ENCODE measurements around the gene CASZ1. TPM values are rescaled to one million over a fixed set of nuclear protein-coding genes. Genes with fewer than 3 reads are reported as not detected.
A peak's percentile ranks its signal among the peaks of the same experiment; 100 is the strongest.

CASZ1 gene
- total RNA-seq, 1 experiment from 2014 or later = 12.6 TPM

- Mint-ChIP-seq H3K4me1 (ENCODE audit: low read depth, unreplicated experiment) (peaks cover 33% of the 10 kb centered on the region), H3K27ac (ENCODE audit: unreplicated experiment) (no peak overlapping the region), H3K4me3 (ENCODE audit: low read depth, unreplicated experiment) (no peak overlapping the region), H3K36me3 (ENCODE audit: insufficient read depth, unreplicated experiment) (peaks cover 22% of the 10 kb centered on the region), H3K27me3 (ENCODE audit: unreplicated experiment) (no peaks in the 10 kb centered on the region), H3K9me3 (ENCODE audit: low read depth, unreplicated experiment) (no peaks in the 10 kb centered on the region)
- no TSS peak for BruUV-seq (replicated peaks)
- TF ChIP-seq CTCF (IDR thresholded peaks at IDR 0.05; ENCODE audit: unreplicated experiment) = no peak
- intact Hi-C loops (cut with micrococcal nuclease; ENCODE audit: unreplicated experiment) = no loop called here
- no peak for DNase-seq
- CTCF ChIA-PET = no interaction called here
These were observed 108.0 kb downstream of the CASZ1 start for GRCh38 chr1:10688409-10688786.

- peaks cover 28% of the 10 kb centered on the region for H3K4me1 Mint-ChIP-seq (ENCODE audit: low read depth, unreplicated experiment)
- DNase-seq = no peak
- no peaks in the 10 kb centered on the region for H3K9me3 Mint-ChIP-seq (ENCODE audit: low read depth, unreplicated experiment)
- H3K27me3 Mint-ChIP-seq (ENCODE audit: unreplicated experiment) = no peaks in the 10 kb centered on the region
- intact Hi-C loops (cut with micrococcal nuclease; ENCODE audit: unreplicated experiment) = loop anchor here (2.0 kb wide), 1 partner anchor 181 kb away; no protein-coding TSS in a partner anchor
- H3K27ac Mint-ChIP-seq (ENCODE audit: unreplicated experiment) = peak overlapping the region; percentile 16
- no peak for TF ChIP-seq CTCF (IDR thresholded peaks at IDR 0.05; ENCODE audit: unreplicated experiment)
- peaks cover 17% of the 10 kb centered on the region for H3K36me3 Mint-ChIP-seq (ENCODE audit: insufficient read depth, unreplicated experiment)
- no TSS peak for BruUV-seq (replicated peaks)
- no peak overlapping the region for H3K4me3 Mint-ChIP-seq (ENCODE audit: low read depth, unreplicated experiment)
- CTCF ChIA-PET = no interaction called here
These were observed 108.6 kb downstream of the CASZ1 start for GRCh38 chr1:10687782-10688408.

- Mint-ChIP-seq H3K9me3 (ENCODE audit: low read depth, unreplicated experiment) (no peaks in the 10 kb centered on the region), H3K27me3 (ENCODE audit: unreplicated experiment) (no peaks in the 10 kb centered on the region), H3K4me1 (ENCODE audit: low read depth, unreplicated experiment) (peaks cover 22% of the 10 kb centered on the region), H3K27ac (ENCODE audit: unreplicated experiment) (peak overlapping the region; percentile 16), H3K36me3 (ENCODE audit: insufficient read depth, unreplicated experiment) (peaks cover 10% of the 10 kb centered on the region), H3K4me3 (ENCODE audit: low read depth, unreplicated experiment) (no peak overlapping the region)
- no peak for DNase-seq
- no peak for TF ChIP-seq CTCF (IDR thresholded peaks at IDR 0.05; ENCODE audit: unreplicated experiment)
- CTCF ChIA-PET = no interaction called here
- BruUV-seq (replicated peaks) = no TSS peak
- intact Hi-C loops (cut with micrococcal nuclease; ENCODE audit: unreplicated experiment) = loop anchor here (2.0 kb wide), 1 partner anchor 180 kb away; no protein-coding TSS in a partner anchor
These were observed 109.2 kb downstream of the CASZ1 start for GRCh38 chr1:10687251-10687651.

- Mint-ChIP-seq H3K36me3 (ENCODE audit: insufficient read depth, unreplicated experiment) (peaks cover 9% of the 10 kb centered on the region), H3K4me1 (ENCODE audit: low read depth, unreplicated experiment) (peaks cover 21% of the 10 kb centered on the region), H3K9me3 (ENCODE audit: low read depth, unreplicated experiment) (no peaks in the 10 kb centered on the region), H3K27ac (ENCODE audit: unreplicated experiment) (peak overlapping the region; percentile 48), H3K4me3 (ENCODE audit: low read depth, unreplicated experiment) (no peak overlapping the region), H3K27me3 (ENCODE audit: unreplicated experiment) (no peaks in the 10 kb centered on the region)
- intact Hi-C loops (cut with micrococcal nuclease; ENCODE audit: unreplicated experiment) = loop anchor here (2.0 kb wide), 1 partner anchor 180 kb away; no protein-coding TSS in a partner anchor
- CTCF ChIA-PET = interaction anchor here (0.9 to 1.3 kb wide), 3 partner anchors 92 to 179 kb away, joined by 3 to 4 read pairs (median 4); no protein-coding TSS in a partner anchor
- peak; percentile 47 for DNase-seq
- TF ChIP-seq CTCF (IDR thresholded peaks at IDR 0.05; ENCODE audit: unreplicated experiment) = no peak
- BruUV-seq (replicated peaks) = no TSS peak
These were observed 109.9 kb downstream of the CASZ1 start for GRCh38 chr1:10686404-10687040.
